GM23248 (cell line): Measurements from ENCODE around the gene NBEA. TPM values are rescaled to one million over a fixed set of nuclear protein-coding genes. Genes with fewer than 3 reads are reported as not detected.

Experiments
- DNase-seq: peaks from one replicate; pipeline ENCODE4 v3.0.0-alpha.2; 2015
- H2AFZ ChIP-seq: fragments of 200-600 bp; sonication (generic); 2 replicates; pipeline ENCODE4 v1.6.1; 2016; ENCODE audit warnings: antibody characterized with exemption
- H3F3A ChIP-seq: fragments of 200-600 bp; sonication (generic); 2 replicates; pipeline ENCODE4 v1.6.1; 2016; ENCODE audit warnings: mild to moderate bottlenecking, antibody characterized with exemption, mixed run types; ENCODE audit not compliant: insufficient read depth
- H3K27ac ChIP-seq: fragments of 200-600 bp; sonication (generic); 2 replicates; pipeline ENCODE4 v1.5.1; 2016; ENCODE audit warnings: mild to moderate bottlenecking
- H3K27me3 ChIP-seq: fragments of 200-600 bp; sonication (generic); replicated peaks from 2 replicates; pipeline ENCODE4 v1.6.1; 2016; ENCODE audit warnings: mild to moderate bottlenecking; ENCODE audit not compliant: insufficient read depth
- H3K36me3 ChIP-seq: fragments of 200-600 bp; sonication (generic); 2 replicates; pipeline ENCODE4 v1.6.1; 2016; ENCODE audit warnings: low read depth, mild to moderate bottlenecking
- H3K4me1 ChIP-seq: fragments of 200-600 bp; sonication (generic); 2 replicates; pipeline ENCODE4 v1.6.1; 2016; ENCODE audit warnings: mild to moderate bottlenecking; ENCODE audit not compliant: insufficient read depth
- H3K4me2 ChIP-seq: fragments of 200-600 bp; sonication (generic); one replicate; pipeline ENCODE4 v1.6.1; 2016; ENCODE audit warnings: mild to moderate bottlenecking; ENCODE audit not compliant: unreplicated experiment
- H3K4me3 ChIP-seq: fragments of 200-600 bp; sonication (generic); 2 replicates; pipeline ENCODE4 v1.5.1; 2016; ENCODE audit warnings: mild to moderate bottlenecking
- H3K79me2 ChIP-seq: fragments of 200-600 bp; sonication (generic); 2 replicates; pipeline ENCODE4 v1.6.1; 2016; ENCODE audit warnings: mild to moderate bottlenecking; ENCODE audit not compliant: insufficient read depth
- H3K9ac ChIP-seq: fragments of 200-600 bp; sonication (generic); 2 replicates; pipeline ENCODE4 v1.6.1; 2016; ENCODE audit warnings: mild to moderate bottlenecking
- H3K9me2 ChIP-seq: fragments of 200-600 bp; sonication (generic); 2 replicates; pipeline ENCODE4 v1.6.1; 2016; ENCODE audit warnings: mixed run types, mild to moderate bottlenecking, moderate library complexity; ENCODE audit not compliant: insufficient read depth
- H3K9me3 ChIP-seq: fragments of 200-600 bp; sonication (generic); one replicate; pipeline ENCODE4 v1.6.1; 2017; ENCODE audit warnings: low read depth
- H4K20me1 ChIP-seq: fragments of 200-600 bp; sonication (generic); 2 replicates; pipeline ENCODE4 v1.6.0; 2016; ENCODE audit not compliant: insufficient read depth
- EZH2 ChIP-seq: fragments of 200-600 bp; sonication (generic); IDR thresholded peaks from 2 replicates; pipeline ENCODE4 v1.6.1; 2018; ENCODE audit warnings: antibody characterized with exemption, mild to moderate bottlenecking; ENCODE audit not compliant: insufficient read depth, poor library complexity, severe bottlenecking
- EZH2phosphoT487 ChIP-seq: fragments of 200-600 bp; sonication (generic); IDR thresholded peaks from 2 replicates; pipeline ENCODE4 v1.6.1; 2018; ENCODE audit warnings: antibody characterized with exemption, moderate library complexity, mild to moderate bottlenecking, low read depth; ENCODE audit not compliant: insufficient read depth
- WGBS, 2 experiments: methylation state at CpG; one replicate each; pipeline ENCODE4 v1.1.6; 2015 to 2017; ENCODE audit warnings: low lambda C conversion rate in 2 of 2, low coverage in 1 of 2; ENCODE audit errors: missing lambda C conversion rate in 2 of 2; 5-methylcytosine and 5-hydroxymethylcytosine counted together
- in situ Hi-C: fragments of 300-500 bp; cut with MboI; formaldehyde crosslinking; loops from 2 replicates; pipeline ENCODE4 v1.15.0; 2020
- polyA plus RNA-seq: library from polyadenylated mRNA; unstranded; fragments of >200 nt; fragmentation: Nextera tagmentation; extraction: Ambion mirVana; gene quantifications from 2 replicates; pipeline ENCODE4 v1.2.1, GENCODE V29; 2016
- total RNA-seq: library from RNA; depleted of rRNA; stranded (reverse); fragments of >200 nt; shearing (Covaris generic); gene quantifications from 2 replicates; pipeline ENCODE4 v1.2.3, GENCODE V29; 2014

The NBEA gene
- total and polyA plus RNA-seq, 2 experiments from 2014 or later = 1.9 to 3.7 TPM

DNA sequence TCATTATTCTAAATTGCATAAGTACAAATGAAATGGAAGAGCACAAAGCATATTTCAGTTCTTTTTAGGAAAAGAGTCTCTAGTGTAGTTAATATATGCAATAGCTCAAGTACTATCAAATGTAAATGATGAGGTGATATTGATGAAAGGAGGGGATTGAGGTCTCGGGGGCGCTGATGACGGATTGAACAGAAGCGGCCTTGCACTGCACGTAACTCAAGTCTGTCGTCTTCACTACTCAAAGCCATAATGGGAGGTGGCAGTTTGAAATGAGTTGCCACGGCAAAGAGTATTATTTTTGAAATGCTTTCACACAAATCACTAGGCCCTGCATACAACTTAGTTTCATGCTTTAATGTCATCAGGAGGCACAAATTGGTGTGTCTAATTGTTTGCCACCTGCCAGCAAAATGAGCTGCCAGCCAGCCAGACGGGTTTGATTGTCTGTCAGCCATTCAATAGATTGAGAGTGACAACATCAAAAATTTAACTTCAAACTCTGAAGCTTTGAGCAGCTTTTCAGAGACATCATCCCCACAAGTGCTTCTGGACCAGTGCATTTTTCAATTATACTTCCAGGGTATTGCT is 256.6 kb downstream of the NBEA start:
- in situ Hi-C loops = no loop called here
- H3K4me2 ChIP-seq = no peak overlapping the region
- no peaks in the 10 kb centered on the region for H3K9me3 ChIP-seq
- H3K4me1 ChIP-seq = no peaks in the 10 kb centered on the region
- no peaks in the 10 kb centered on the region for H3K36me3 ChIP-seq
- no peaks in the 10 kb centered on the region for H3K79me2 ChIP-seq
- no peaks in the 10 kb centered on the region for H4K20me1 ChIP-seq
- TF ChIP-seq EZH2 (no peak), EZH2phosphoT487 (no peak)
- H3K27ac ChIP-seq = no peak overlapping the region
- WGBS, 2 experiments = 86 to 91% methylated on average over 8 of the region's 8 CpGs
- no peaks in the 10 kb centered on the region for H3F3A ChIP-seq
- no peak for DNase-seq
- H3K27me3 ChIP-seq = no peaks in the 10 kb centered on the region
- H2AFZ ChIP-seq = no peak overlapping the region
- no peak overlapping the region for H3K9ac ChIP-seq
- H3K4me3 ChIP-seq = no peak overlapping the region
- H3K9me2 ChIP-seq = no peaks in the 10 kb centered on the region

DNA sequence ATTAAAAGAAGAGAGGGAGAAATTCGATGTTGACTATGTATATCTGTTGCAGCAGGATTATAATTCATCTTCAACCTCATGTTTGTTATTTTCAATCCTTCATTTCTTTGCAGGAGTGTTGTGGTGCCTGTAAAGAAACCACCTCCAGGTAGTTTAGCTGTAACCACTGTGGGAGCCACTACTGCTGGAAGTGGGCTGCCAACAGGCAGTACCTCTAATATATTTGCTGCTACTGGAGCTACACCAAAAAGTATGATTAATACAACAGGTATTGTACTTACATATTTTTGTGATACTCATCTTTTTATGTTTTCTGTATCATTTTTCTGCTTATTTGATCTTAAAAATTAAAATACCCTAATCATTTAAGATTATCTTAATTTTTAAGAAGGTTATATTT is 266.5 kb downstream of the NBEA start:
- TF ChIP-seq EZH2phosphoT487 (no peak), EZH2 (no peak)
- H3K79me2 ChIP-seq = no peaks in the 10 kb centered on the region
- H3K9me3 ChIP-seq = no peaks in the 10 kb centered on the region
- no peak overlapping the region for H3K27ac ChIP-seq
- H3K4me1 ChIP-seq = no peaks in the 10 kb centered on the region
- in situ Hi-C loops = no loop called here
- H4K20me1 ChIP-seq = no peaks in the 10 kb centered on the region
- H3K36me3 ChIP-seq = no peaks in the 10 kb centered on the region
- H3K4me2 ChIP-seq = no peak overlapping the region
- H3K9me2 ChIP-seq = no peaks in the 10 kb centered on the region
- H3K4me3 ChIP-seq = no peak overlapping the region
- H2AFZ ChIP-seq = no peak overlapping the region
- peak; percentile 5 for DNase-seq
- no peaks in the 10 kb centered on the region for H3K27me3 ChIP-seq
- no peaks in the 10 kb centered on the region for H3F3A ChIP-seq
- no peak overlapping the region for H3K9ac ChIP-seq
- WGBS, 2 experiments = 89 to 90% methylated on average over 1 of the region's 1 CpG

DNA sequence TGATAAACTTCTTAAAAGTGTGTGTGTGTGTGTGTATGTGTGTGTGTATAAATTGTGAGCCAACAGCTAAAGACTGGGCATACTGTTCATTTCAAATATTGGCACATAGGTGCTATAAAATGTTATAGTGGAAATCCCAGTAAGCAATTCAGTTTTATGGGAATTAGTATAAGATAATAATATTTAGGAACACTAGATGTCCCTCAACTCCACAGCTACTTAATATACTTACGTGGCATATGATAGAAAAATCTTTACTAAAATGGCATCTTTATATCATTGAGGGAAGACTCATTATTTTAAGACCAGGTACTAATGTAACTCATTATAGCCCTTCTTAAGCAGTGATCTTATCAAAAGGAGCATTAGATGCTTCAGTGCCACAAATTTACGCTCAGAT is 268.2 kb downstream of the NBEA start:
- DNase-seq = peak; percentile 38
- Histone ChIP-seq H3F3A (no peaks in the 10 kb centered on the region), H3K27ac (no peak overlapping the region), H3K79me2 (no peaks in the 10 kb centered on the region), H3K36me3 (no peaks in the 10 kb centered on the region), H2AFZ (no peak overlapping the region), H4K20me1 (no peaks in the 10 kb centered on the region), H3K4me2 (no peak overlapping the region), H3K4me3 (no peak overlapping the region), H3K9ac (no peak overlapping the region), H3K4me1 (no peaks in the 10 kb centered on the region), H3K9me2 (no peaks in the 10 kb centered on the region), H3K27me3 (no peaks in the 10 kb centered on the region), H3K9me3 (no peaks in the 10 kb centered on the region)
- TF ChIP-seq EZH2phosphoT487 = no peak
- no peak for TF ChIP-seq EZH2
- WGBS, 2 experiments = 74 to 77% methylated on average over 2 of the region's 2 CpGs
- in situ Hi-C loops = no loop called here

DNA sequence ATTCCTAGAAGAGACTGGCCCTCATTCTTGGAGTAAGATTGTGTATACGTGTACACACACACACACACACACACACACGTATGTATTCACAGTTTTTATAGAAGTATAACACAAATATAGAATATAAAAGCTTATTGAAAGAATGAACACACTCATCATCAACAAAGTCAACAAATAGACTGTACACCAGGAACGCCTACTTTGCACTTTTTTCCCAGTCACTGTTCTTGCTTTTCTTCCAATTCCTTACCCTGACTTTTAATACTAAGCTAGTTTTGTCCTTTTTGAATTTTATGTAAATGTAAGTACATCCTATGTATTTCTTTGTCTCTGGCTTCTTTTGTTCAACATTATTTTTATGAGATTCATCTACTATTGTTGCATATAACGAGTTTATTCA is 269.9 kb downstream of the NBEA start:
- Histone ChIP-seq H3K27me3 (no peaks in the 10 kb centered on the region), H2AFZ (no peak overlapping the region), H3K4me3 (no peak overlapping the region), H3K4me2 (no peak overlapping the region), H3K9me3 (no peaks in the 10 kb centered on the region), H3K4me1 (no peaks in the 10 kb centered on the region), H3K27ac (no peak overlapping the region), H3K9me2 (no peaks in the 10 kb centered on the region), H3K36me3 (no peaks in the 10 kb centered on the region), H4K20me1 (no peaks in the 10 kb centered on the region), H3F3A (no peaks in the 10 kb centered on the region), H3K79me2 (no peaks in the 10 kb centered on the region), H3K9ac (no peak overlapping the region)
- no peak for TF ChIP-seq EZH2phosphoT487
- TF ChIP-seq EZH2 = no peak
- in situ Hi-C loops = no loop called here
- no peak for DNase-seq
- 92 to 96% methylated on average over 4 of the region's 4 CpGs for WGBS, 2 experiments

DNA sequence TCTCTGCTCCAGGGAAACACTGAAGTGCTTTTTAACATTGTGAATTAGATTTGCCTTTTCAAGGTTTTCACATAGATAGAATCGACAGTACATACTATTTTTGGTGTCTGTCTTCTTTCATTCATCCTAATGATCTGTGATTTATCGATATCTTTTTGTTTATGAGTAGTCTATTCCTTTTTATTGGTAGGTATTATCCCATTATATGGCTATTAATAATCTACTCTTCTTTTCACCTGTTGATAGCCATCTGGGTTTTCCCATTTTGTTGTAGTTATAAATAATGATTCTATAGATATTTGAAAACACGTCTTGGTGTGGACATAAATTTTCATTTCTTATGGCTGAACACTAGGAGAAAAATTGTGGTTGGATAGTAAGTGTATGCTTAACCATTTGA is 271.8 kb downstream of the NBEA start:
- in situ Hi-C loops = no loop called here
- no peak overlapping the region for H3K9ac ChIP-seq
- no peak overlapping the region for H2AFZ ChIP-seq
- H3K36me3 ChIP-seq = no peaks in the 10 kb centered on the region
- no peaks in the 10 kb centered on the region for H4K20me1 ChIP-seq
- no peak for DNase-seq
- H3K79me2 ChIP-seq = no peaks in the 10 kb centered on the region
- H3K9me2 ChIP-seq = no peaks in the 10 kb centered on the region
- no peak overlapping the region for H3K4me3 ChIP-seq
- no peak overlapping the region for H3K4me2 ChIP-seq
- no peak overlapping the region for H3K27ac ChIP-seq
- no peaks in the 10 kb centered on the region for H3K27me3 ChIP-seq
- WGBS, 2 experiments = 83 to 91% methylated on average over 3 of the region's 3 CpGs
- no peaks in the 10 kb centered on the region for H3K4me1 ChIP-seq
- no peaks in the 10 kb centered on the region for H3F3A ChIP-seq
- TF ChIP-seq EZH2 (no peak), EZH2phosphoT487 (no peak)
- H3K9me3 ChIP-seq = no peaks in the 10 kb centered on the region
